SK-N-SH (cell line): Measurements from ENCODE around the gene IFI6. TPM values are rescaled to one million over a fixed set of nuclear protein-coding genes. Genes with fewer than 3 reads are reported as not detected.

Experiments
- CTCF ChIA-PET: fragments of 300-600, 350-600 bp; formaldehyde crosslinking; extraction: SDS; loops from one replicate; lab custom pipeline; 2021; lab: Yijun Ruan, JAX
- POLR2A ChIA-PET: fragments of 350-600 bp; sonication (Branson Sonifier 250); formaldehyde crosslinking; extraction: SDS; loops from one replicate; lab custom pipeline; 2020; ENCODE audit warnings: antibody characterized with exemption, inconsistent platforms; lab: Yijun Ruan, JAX
- DNase-seq: peaks from one replicate; pipeline ENCODE4 v3.0.0; 2012
- H2AFZ ChIP-seq: fragments of 200-600 bp; sonication (generic); 2 replicates; pipeline ENCODE4 v1.8.1; 2016; ENCODE audit warnings: antibody characterized with exemption, mild to moderate bottlenecking, low read depth
- H3F3A ChIP-seq: fragments of 200-600 bp; sonication (generic); replicated peaks from 2 replicates; pipeline ENCODE3; 2016; ENCODE audit warnings: antibody characterized with exemption, mild to moderate bottlenecking; ENCODE audit not compliant: insufficient read depth
- H3K27ac ChIP-seq, 2 experiments: fragments of 200-500 bp in 1 of 2; fragments of 200-600 bp in 1 of 2; sonication (Bioruptor generic) in 1 of 2; sonication (generic), shearing (Covaris generic) in 1 of 2; 2 replicates each; pipeline versions ENCODE4 v1.5.1 to v1.6.1; 2014 to 2016; ENCODE audit warnings: low read depth in 2 of 2, inconsistent platforms in 1 of 2, low read length in 1 of 2, mild to moderate bottlenecking in 1 of 2, mixed read lengths in 1 of 2
- H3K27me3 ChIP-seq: fragments of 200-600 bp; sonication (generic), shearing (Covaris generic); 2 replicates; pipeline ENCODE4 v1.6.1; 2016; ENCODE audit warnings: mixed run types; ENCODE audit not compliant: insufficient read depth
- H3K36me3 ChIP-seq, 2 experiments: fragments of 200-500 bp in 1 of 2; fragments of 200-600 bp in 1 of 2; sonication (Bioruptor generic) in 1 of 2; sonication (generic) in 1 of 2; replicated peaks in 1 of 2; 2 replicates each; pipeline versions ENCODE3 to v1.5.1; 2014 to 2016; ENCODE audit warnings: low read length in 1 of 2, mild to moderate bottlenecking in 1 of 2; ENCODE audit not compliant: insufficient read depth in 2 of 2, control insufficient read depth in 1 of 2
- H3K4me1 ChIP-seq, 2 experiments: fragments of 200-500 bp in 1 of 2; fragments of 200-600 bp in 1 of 2; sonication (Bioruptor generic) in 1 of 2; sonication (generic), shearing (Covaris generic) in 1 of 2; 2 replicates each; pipeline versions ENCODE4 v1.5.1 to v1.6.1; 2014 to 2016; ENCODE audit warnings: low read depth in 1 of 2, low read length in 1 of 2, mixed run types in 1 of 2; ENCODE audit not compliant: insufficient read depth in 2 of 2, control insufficient read depth in 1 of 2
- H3K4me2 ChIP-seq: fragments of 200-600 bp; sonication (generic), shearing (Covaris generic); 2 replicates; pipeline ENCODE4 v1.6.1; 2017; ENCODE audit warnings: mixed run types
- H3K4me3 ChIP-seq, 2 experiments: fragments of 200-500 bp in 1 of 2; fragments of 200-600 bp in 1 of 2; sonication (Bioruptor generic) in 1 of 2; sonication (generic), shearing (Covaris generic) in 1 of 2; 2 replicates each; pipeline versions ENCODE4 v1.5.1 to v1.8.1; 2014 to 2016; ENCODE audit warnings: low read depth in 2 of 2, inconsistent platforms in 1 of 2, low read length in 1 of 2, mild to moderate bottlenecking in 1 of 2, mixed read lengths in 1 of 2, moderate library complexity in 1 of 2
- H3K79me2 ChIP-seq: fragments of 200-600 bp; sonication (generic); 2 replicates; pipeline ENCODE4 v1.8.1; 2017; ENCODE audit warnings: mild to moderate bottlenecking; ENCODE audit not compliant: insufficient read depth
- H3K9ac ChIP-seq: fragments of 200-600 bp; sonication (generic); 2 replicates; pipeline ENCODE4 v1.6.1; 2017; ENCODE audit warnings: mixed run types
- H3K9me2 ChIP-seq: fragments of 200-600 bp; sonication (generic); 2 replicates; pipeline ENCODE4 v1.6.1; 2017; ENCODE audit warnings: mixed run types
- H3K9me3 ChIP-seq: fragments of 200-600 bp; sonication (generic); 2 replicates; pipeline ENCODE4 v1.6.1; 2017; ENCODE audit warnings: mixed run types, mild to moderate bottlenecking, moderate library complexity
- H4K20me1 ChIP-seq: fragments of 200-600 bp; sonication (generic); 2 replicates; pipeline ENCODE4 v1.6.1; 2017; ENCODE audit warnings: mild to moderate bottlenecking, mixed run types; ENCODE audit not compliant: insufficient read depth
- CHD2 ChIP-seq: fragments of 150-350 bp; IDR thresholded peaks from 2 replicates; pipeline ENCODE4 v1.6.1; 2018; ENCODE audit warnings: low read length; ENCODE audit not compliant: partially characterized antibody
- EP300 ChIP-seq, 2 experiments: IDR thresholded peaks; 2 replicates each; pipeline versions ENCODE4 v1.4.0 to v1.6.1; 2012; ENCODE audit warnings: borderline replicate concordance in 1 of 2, low read depth in 1 of 2, low read length in 1 of 2
- FOSL2 ChIP-seq: IDR thresholded peaks from 2 replicates; pipeline ENCODE4 v1.4.0; 2012; ENCODE audit warnings: low read depth, mild to moderate bottlenecking, moderate library complexity, borderline replicate concordance
- FOXM1 ChIP-seq: IDR thresholded peaks from 2 replicates; pipeline ENCODE4 v1.4.0; 2012; ENCODE audit warnings: low read depth, mild to moderate bottlenecking
- GATA2 ChIP-seq: sonication (generic); formaldehyde crosslinking; IDR thresholded peaks from 2 replicates; pipeline ENCODE4 v1.5.0; 2020; ENCODE audit warnings: mild to moderate bottlenecking, missing genetic modification reagents
- MEF2A ChIP-seq: IDR thresholded peaks from 2 replicates; pipeline ENCODE4 v1.4.0; 2012; ENCODE audit warnings: low read depth, borderline replicate concordance
- MXI1 ChIP-seq: IDR thresholded peaks from 2 replicates; pipeline ENCODE4 v1.6.1; 2012; ENCODE audit warnings: mild to moderate bottlenecking, low read depth, low read length, improper control_type of control experiment
- POLR2AphosphoS5 ChIP-seq: IDR thresholded peaks from 2 replicates; pipeline ENCODE4 v1.6.1; 2012; ENCODE audit warnings: low read depth, low read length
- RAD21 ChIP-seq: IDR thresholded peaks from 2 replicates; pipeline ENCODE4 v1.6.1; 2012; ENCODE audit warnings: mild to moderate bottlenecking, low read length
- RCOR1 ChIP-seq: fragments of 150-350 bp; IDR thresholded peaks from 2 replicates; pipeline ENCODE4 v1.6.1; 2017; ENCODE audit warnings: antibody characterized with exemption, low read length
- RFX5 ChIP-seq: IDR thresholded peaks from 2 replicates; pipeline ENCODE4 v1.6.1; 2012; ENCODE audit warnings: mild to moderate bottlenecking, improper control_type of control experiment, low read length
- SMC3 ChIP-seq: IDR thresholded peaks from 2 replicates; pipeline ENCODE4 v1.6.1; 2012; ENCODE audit warnings: low read depth, low read length, improper control_type of control experiment
- TAF1 ChIP-seq: IDR thresholded peaks from 2 replicates; pipeline ENCODE4 v1.6.1; 2012; ENCODE audit warnings: low read depth, mild to moderate bottlenecking, low read length, moderate library complexity, borderline replicate concordance
- YY1 ChIP-seq: IDR thresholded peaks from 2 replicates; pipeline ENCODE4 v1.4.0; 2012; ENCODE audit warnings: low read depth, mild to moderate bottlenecking
- WGBS: methylation state at CpG from one replicate; pipeline ENCODE4 v1.1.6; 2017; ENCODE audit warnings: low lambda C conversion rate; 5-methylcytosine and 5-hydroxymethylcytosine counted together
- polyA plus RNA-seq, 3 experiments: library from polyadenylated mRNA; depleted of rRNA; stranded (reverse); fragments of >200 nt; gene quantifications; 2 replicates each; pipeline ENCODE4 v1.2.3, GENCODE V29; 2012
- TF ChIP-seq, protein P1 (sequence below): IDR thresholded peaks from 2 replicates; pipeline ENCODE4 v1.6.1; 2012; ENCODE audit warnings: mild to moderate bottlenecking, low read depth, low read length, moderate library complexity
- TF ChIP-seq, protein P2 (sequence below): IDR thresholded peaks from 2 replicates; pipeline ENCODE4 v1.4.0; 2012; ENCODE audit warnings: low read depth
- TF ChIP-seq, protein P3 (sequence below): fragments of 150-350 bp; IDR thresholded peaks from 2 replicates; pipeline ENCODE4 v1.6.1; 2016; ENCODE audit warnings: mild to moderate bottlenecking, low read depth, low read length
- TF ChIP-seq, protein P4 (sequence below): fragments of 150-350 bp; IDR thresholded peaks from 2 replicates; pipeline ENCODE4 v1.6.1; 2017; ENCODE audit warnings: antibody characterized with exemption, low read length, low read depth, borderline replicate concordance

The IFI6 gene
- polyA plus RNA-seq, 1 of the 3 experiments (the other 2 are of a cell fraction), result 35.6 TPM

DNA sequence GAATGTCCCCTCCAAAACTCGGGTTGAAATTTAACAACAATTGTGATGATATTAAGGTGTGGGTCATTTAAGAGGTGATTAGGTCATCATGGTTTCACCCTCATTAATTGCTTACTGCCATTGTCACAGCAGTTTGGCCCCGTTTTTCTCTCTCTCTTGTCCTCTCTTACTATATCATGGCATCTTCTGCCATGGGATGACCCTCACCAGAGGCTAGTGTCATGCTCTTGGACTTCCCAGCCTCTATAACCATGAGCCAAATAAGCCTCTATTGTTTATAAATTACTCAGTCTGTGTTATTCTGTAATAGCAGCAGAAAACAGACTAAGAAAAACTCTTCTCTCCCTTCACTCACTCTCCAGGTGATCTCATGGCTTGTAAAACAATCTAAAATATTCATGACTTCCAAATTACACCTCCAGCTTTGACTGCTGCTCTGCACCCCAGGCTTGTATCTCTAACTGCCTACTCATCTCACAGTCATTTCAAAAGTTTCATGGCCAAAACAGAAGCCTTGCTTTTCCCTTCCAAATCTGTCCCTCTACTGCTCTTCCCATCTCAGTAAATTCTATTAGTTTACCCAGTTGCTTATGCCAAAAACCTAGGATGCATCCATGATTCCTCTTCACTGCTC, 44.4 kb upstream of the IFI6 start (continued):
- TF ChIP-seq YY1 (no peak), FOXM1 (no peak)
- TF ChIP-seq, all 33 proteins: peak for 0

DNA sequence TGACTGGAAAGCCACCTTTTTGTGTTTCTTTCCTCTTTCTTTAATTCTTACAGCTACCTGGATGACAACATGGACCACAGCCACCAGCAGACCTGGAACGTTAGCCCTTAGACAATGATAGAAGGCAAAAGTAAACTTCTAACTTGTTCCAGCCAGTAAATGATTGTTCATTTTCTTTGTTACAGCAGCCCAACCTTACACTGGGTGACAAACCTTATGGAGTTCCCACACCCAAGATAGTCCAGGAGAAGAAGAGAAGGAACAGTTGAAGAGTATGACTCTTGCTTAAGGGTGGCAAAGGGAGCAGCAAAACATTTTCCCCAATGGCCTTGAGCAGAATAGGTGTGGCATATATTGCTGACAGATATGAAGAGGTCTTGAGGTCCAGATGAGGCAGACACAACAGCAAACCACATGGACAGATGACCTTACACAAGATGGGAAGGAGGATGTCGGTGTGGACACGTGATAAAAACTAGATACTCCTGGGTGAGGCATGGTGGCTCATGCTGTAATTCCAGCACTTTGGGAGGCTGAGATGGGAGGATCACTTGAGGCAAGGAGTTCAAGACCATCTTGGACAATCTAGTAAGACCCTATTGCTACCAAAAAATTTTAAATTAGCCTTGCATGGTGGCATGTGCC, 42.0 kb upstream of the IFI6 start:
- WGBS, result 44% methylated on average over 3 of the region's 3 CpGs

More for the DNA sequence above, 42.0 kb upstream of the IFI6 start:
- Histone ChIP-seq H3K4me1 (no peaks in the 10 kb centered on the region), H3K36me3 (no peaks in the 10 kb centered on the region), H3K79me2 (no peaks in the 10 kb centered on the region), H3F3A (no peaks in the 10 kb centered on the region), H3K4me2 (no peak overlapping the region), H3K9ac (no peak overlapping the region), H3K9me3 (no peaks in the 10 kb centered on the region), H3K4me3 (no peak overlapping the region), H2AFZ (no peak overlapping the region), H4K20me1 (no peaks in the 10 kb centered on the region), H3K27me3 (peaks cover 8% of the 10 kb centered on the region; the same call in 1 of the 2 replicates), H3K9me2 (no peaks in the 10 kb centered on the region), H3K27ac (no peak overlapping the region)
- CTCF ChIA-PET, result interaction anchor here (0.7 kb wide), 1 partner anchor 107 kb away, joined by 3 read pairs; no protein-coding TSS in a partner anchor
- no peak for DNase-seq
- POLR2A ChIA-PET, result interaction anchor here (0.6 to 0.8 kb wide), 2 partner anchors 12 to 14 kb away, joined by 3 read pairs; partner anchors contain the start of gene FAM76A
- no peak for TF ChIP-seq CHD2
- TF ChIP-seq, protein P1, sequence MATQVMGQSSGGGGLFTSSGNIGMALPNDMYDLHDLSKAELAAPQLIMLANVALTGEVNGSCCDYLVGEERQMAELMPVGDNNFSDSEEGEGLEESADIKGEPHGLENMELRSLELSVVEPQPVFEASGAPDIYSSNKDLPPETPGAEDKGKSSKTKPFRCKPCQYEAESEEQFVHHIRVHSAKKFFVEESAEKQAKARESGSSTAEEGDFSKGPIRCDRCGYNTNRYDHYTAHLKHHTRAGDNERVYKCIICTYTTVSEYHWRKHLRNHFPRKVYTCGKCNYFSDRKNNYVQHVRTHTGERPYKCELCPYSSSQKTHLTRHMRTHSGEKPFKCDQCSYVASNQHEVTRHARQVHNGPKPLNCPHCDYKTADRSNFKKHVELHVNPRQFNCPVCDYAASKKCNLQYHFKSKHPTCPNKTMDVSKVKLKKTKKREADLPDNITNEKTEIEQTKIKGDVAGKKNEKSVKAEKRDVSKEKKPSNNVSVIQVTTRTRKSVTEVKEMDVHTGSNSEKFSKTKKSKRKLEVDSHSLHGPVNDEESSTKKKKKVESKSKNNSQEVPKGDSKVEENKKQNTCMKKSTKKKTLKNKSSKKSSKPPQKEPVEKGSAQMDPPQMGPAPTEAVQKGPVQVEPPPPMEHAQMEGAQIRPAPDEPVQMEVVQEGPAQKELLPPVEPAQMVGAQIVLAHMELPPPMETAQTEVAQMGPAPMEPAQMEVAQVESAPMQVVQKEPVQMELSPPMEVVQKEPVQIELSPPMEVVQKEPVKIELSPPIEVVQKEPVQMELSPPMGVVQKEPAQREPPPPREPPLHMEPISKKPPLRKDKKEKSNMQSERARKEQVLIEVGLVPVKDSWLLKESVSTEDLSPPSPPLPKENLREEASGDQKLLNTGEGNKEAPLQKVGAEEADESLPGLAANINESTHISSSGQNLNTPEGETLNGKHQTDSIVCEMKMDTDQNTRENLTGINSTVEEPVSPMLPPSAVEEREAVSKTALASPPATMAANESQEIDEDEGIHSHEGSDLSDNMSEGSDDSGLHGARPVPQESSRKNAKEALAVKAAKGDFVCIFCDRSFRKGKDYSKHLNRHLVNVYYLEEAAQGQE, result no peak
- TF ChIP-seq RCOR1, result no peak
- TF ChIP-seq GATA2, result no peak
- TF ChIP-seq FOSL2, result no peak
- TF ChIP-seq YY1, result no peak
- TF ChIP-seq, protein P2, sequence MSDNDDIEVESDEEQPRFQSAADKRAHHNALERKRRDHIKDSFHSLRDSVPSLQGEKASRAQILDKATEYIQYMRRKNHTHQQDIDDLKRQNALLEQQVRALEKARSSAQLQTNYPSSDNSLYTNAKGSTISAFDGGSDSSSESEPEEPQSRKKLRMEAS, result no peak
- TF ChIP-seq, protein P3, sequence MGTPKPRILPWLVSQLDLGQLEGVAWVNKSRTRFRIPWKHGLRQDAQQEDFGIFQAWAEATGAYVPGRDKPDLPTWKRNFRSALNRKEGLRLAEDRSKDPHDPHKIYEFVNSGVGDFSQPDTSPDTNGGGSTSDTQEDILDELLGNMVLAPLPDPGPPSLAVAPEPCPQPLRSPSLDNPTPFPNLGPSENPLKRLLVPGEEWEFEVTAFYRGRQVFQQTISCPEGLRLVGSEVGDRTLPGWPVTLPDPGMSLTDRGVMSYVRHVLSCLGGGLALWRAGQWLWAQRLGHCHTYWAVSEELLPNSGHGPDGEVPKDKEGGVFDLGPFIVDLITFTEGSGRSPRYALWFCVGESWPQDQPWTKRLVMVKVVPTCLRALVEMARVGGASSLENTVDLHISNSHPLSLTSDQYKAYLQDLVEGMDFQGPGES, result no peak
- TF ChIP-seq EP300 (IDR thresholded peaks at IDR 0.05; ENCODE audit: borderline replicate concordance in 1 of 2, low read depth in 1 of 2, low read length in 1 of 2), result no peak
- TF ChIP-seq RAD21, result no peak
- TF ChIP-seq MEF2A, result no peak
- TF ChIP-seq MXI1, result no peak
- no peak for TF ChIP-seq TAF1
- no peak for TF ChIP-seq SMC3
- no peak for TF ChIP-seq FOXM1
- TF ChIP-seq, protein P4, sequence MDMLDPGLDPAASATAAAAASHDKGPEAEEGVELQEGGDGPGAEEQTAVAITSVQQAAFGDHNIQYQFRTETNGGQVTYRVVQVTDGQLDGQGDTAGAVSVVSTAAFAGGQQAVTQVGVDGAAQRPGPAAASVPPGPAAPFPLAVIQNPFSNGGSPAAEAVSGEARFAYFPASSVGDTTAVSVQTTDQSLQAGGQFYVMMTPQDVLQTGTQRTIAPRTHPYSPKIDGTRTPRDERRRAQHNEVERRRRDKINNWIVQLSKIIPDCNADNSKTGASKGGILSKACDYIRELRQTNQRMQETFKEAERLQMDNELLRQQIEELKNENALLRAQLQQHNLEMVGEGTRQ, result no peak
- TF ChIP-seq RFX5, result no peak
- no peak for TF ChIP-seq POLR2AphosphoS5
